NCI-H1092 treated with DMSO at 0.1 percent for 48 hours (cell line): Measurements from ENCODE around the gene MYO15A.

Experiments used
- DNase-seq: peaks from one replicate; lab custom pipeline; 2025; lab: John Stamatoyannopoulos, UW

Gene MYO15A

DNA sequence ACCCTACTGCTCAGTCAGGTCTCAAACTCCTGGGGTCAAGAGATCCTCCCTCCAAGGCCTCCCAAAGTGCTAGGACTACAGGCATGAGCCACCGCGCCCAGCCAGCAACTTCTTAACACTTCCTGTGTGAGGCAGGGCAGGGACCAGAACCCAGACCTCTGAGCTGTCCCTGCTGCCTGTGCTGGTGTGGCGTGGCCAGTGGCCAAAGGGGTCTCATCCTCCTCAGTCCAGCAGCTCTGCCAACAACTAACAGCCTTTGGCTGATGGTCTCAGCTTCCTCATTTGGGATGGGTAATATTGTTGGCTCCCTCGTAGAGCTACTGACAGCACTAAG lies 115.5 kb downstream of the MYO15A start:
- DNase-seq: no peak

DNA sequence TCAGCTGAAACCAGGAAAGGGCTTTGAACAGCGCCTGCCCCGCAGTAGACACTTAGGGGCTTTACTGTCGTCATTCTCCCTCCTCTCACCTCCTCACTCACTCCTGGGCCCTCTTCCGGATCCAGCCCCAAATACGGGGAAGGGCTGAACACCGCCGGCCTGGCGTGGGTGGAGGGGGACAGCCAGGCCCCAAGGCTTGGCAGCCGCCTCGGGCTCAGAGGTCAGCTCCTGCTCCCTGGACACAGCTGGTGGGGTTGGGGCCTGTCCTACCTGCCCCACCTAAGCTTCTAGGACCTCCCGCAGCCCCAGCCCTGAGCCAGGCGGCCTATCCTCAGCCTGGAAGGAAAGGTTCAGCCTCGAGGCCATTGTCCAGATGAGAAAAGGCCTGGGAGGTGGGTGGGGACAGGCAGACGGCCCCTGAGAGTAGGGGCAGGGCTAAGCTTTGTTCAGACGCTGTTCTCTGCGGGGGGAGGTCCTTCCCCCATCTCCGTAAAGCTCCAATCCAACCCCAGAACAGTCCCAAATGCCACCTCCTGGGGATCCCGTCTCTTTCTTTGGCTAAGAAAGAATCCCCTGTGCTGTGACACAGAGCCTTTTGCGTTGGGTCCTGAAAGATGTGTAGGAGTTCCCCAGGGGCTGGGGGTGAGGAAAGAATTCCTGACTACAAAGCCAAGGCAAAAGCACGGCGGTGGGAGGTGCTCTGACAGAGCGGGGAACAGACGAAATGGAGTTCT lies 116.0 kb downstream of the MYO15A start:
- DNase-seq: no peak

DNA sequence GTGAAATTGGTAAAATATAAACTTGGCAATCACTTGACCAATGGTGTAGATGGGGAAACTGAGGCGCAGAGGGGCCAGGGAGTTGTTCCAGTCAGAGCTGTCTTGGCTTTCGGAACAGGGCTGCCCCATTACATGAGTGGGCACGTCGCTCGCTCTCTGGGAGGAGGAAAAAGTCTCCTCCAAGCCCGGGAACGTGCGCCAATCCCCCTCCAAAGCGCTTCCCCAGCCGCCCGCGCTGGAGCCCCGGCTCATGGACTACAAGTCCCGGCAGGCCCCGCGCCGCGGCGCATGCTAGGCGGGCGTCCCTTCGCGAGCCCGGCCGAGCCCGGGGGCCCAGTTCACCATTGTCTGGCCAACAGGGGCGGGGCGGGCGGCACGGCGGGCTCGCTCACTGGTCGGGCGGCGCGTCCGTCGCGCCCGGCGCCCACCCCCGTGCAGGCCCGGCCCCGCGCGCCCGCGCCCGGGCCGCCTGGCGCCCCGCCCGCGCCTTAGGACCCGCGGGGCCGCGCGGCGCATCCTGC lies 116.6 kb downstream of the MYO15A start, which contains the start of gene LLGL1:
Gene LLGL1, plus strand, starts transcription at position 515 of the 521 bp plus-strand sequence. CDS start 48 bp downstream, outside the sequence.
- DNase-seq: peak; percentile 79

DNA sequence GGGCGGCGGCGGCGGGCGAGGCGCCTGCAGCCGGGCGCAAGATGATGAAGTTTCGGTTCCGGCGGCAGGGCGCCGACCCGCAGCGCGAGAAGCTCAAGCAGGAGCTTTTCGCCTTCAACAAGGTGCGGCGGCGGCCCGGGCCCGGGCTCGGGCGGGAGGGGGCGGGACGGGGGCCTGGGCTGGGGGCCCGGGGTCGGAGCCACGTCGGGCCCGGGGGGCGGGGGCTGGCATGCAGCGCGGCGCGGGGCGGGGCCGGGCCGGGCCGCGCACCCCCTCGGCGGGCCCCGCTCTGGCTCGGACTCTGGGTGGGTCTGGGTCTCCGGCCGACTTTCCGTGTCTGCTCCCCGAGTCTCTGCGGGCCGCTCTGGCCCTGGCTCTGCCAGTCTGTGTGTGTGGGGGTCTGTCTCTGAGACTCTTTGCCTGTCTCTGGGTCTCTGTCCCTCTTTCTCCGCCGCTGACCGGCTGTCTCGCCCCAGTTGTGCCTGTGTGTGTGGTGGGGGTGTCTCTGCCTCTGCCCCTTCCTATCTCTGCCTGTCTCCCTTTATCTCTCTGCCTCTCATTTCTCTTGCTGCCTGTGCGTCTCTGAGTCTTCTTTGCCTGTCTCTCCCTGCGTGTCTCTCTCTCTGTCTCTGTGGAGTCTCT lies 117.2 kb downstream of the MYO15A start:
- no peak for DNase-seq

DNA sequence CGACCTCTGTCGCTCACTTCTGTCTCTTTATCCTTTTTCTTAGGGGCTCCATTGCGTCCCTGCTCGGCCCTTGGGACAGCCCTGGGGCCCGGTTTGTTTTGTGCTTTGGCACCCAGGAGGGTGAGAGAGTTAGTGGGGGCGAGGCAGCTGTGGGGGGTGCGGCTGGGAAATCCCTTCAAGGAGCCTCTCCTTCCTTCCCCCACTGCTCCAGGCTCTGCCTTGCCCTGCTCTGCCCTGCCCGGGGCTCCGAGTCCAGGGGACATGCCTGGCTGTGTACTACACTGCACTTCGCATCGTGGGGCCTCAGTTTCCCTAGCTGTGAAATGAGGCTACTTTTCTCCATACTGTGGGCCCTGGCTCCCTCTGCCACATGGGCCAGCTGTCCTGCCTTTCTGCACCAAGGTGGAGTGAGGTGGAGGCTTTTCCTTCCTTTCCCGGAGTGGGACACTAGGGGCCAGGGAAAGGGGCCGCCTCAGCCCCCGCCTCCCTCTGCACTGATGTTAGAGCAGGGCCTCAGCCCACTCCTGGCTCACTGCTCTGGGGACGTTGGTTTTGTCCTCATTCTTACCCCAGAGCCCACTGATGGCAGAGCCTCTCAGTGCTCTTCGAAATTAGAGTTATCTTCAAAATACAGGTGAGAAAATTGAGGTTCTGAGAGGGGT lies 117.9 kb downstream of the MYO15A start:
- DNase-seq: no peak

DNA sequence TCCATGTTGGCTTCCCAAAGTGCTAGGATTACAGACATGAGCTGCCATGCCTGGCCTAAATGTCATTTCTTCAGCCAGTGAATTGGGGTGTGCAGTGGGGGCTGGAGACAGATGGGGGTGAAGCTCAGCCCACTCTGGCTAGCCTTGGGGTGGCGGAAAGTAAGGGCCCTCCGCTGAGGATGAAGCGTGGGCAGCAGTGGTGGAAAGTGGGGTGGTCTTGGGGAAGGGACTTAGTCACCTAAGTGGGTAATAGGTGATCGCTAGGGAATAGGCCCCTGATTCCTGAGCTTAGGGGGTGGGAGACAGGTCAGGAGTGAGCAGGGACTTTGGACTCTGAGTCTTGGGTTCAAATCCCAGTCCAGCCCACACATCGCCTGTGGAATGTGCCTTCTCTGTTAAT lies 119.1 kb downstream of the MYO15A start:
- no peak for DNase-seq

DNA sequence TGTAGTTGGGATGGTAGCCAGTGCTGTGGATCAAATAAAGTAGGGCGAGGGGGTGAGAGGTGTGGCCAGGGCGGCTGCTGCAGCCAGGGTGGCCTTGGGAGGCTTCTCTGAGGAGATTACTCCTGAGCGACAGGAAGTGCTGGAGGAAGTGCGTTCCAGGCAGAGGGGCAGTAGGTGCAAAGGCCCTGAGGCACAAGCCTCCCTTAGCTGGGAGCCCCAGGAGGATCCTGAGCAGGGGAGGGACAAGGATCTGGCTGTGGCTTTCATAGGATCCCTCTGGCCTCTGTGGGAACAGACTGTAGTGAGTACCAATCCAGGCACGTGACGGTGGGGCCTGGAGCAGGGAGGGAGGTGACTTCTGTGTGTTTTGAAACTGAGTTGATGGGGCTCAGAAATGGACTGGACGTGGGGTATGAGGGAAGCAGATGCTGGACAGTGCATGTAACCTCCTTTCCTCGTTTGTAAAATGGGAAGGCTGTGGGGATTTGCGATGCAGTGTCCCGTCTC lies 119.7 kb downstream of the MYO15A start:
- DNase-seq: no peak

DNA sequence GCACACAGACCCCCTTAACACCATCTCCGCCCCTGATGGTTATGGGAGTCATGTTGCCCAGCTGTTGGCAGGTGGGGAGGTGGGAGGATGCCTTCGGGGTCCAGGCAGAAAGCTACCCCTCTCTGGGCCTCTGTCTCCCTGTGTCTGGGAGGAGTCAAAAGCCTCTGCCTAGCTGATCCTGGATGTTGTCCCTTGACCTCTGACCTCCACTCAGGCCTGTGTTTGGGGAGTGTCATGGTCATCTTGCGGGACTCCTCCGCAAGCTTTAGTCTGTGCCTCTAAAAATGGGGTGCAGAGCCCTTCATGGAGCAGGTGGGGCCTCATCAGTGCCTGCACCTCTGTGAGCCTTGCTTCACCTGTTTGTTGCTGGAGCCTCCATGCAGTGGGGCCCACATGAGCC lies 120.7 kb downstream of the MYO15A start:
- DNase-seq: no peak
